CD4-positive, alpha-beta T cell (primary cell): ENCODE results near the gene PRPF31. TPM values are rescaled to one million over a fixed set of nuclear protein-coding genes. Genes with fewer than 3 reads are reported as not detected.

Source experiments
- ATAC-seq: fragments of 200-7000 bp; cut with Tn5 transposase; one replicate; pipeline ENCODE4 v1.10.0; 2022; ENCODE audit warnings: mild to moderate bottlenecking; ENCODE audit not compliant: poor library complexity
- CTCF ChIA-PET: fragments of 350-600 bp; sonication (Branson Sonifier 250); formaldehyde crosslinking; loops from one replicate; lab custom pipeline; 2021; ENCODE audit warnings: antibody characterized with exemption, inconsistent platforms; lab: Charles Lee
- POLR2A ChIA-PET: fragments of 350-600 bp; sonication (Branson Sonifier 250); formaldehyde crosslinking; loops from one replicate; lab custom pipeline; 2021; ENCODE audit warnings: antibody characterized with exemption, inconsistent platforms; lab: Charles Lee
- DNase-seq, 14 experiments: peaks; one replicate each; pipeline ENCODE4 v3.0.0-alpha.2; 2013 to 2020; ENCODE audit warnings: mixed read lengths in 2 of 14
- H3K27ac ChIP-seq, 2 donors: one replicate each; pipeline versions ENCODE4 v1.5.1 to v1.7.0; 2013; ENCODE audit warnings: low read length in 2 of 2, low read depth in 1 of 2, mild to moderate bottlenecking in 1 of 2
- H3K27me3 ChIP-seq, 2 experiments: 1 replicate in 1 of 2; 2 replicates in 1 of 2; pipeline versions ENCODE4 v1.6.1 to v1.7.0; 2013; ENCODE audit warnings: low read length in 2 of 2, control low read depth in 1 of 2, mild to moderate bottlenecking in 1 of 2, moderate library complexity in 1 of 2; ENCODE audit not compliant: insufficient read depth in 2 of 2, control insufficient read depth in 1 of 2
- H3K36me3 ChIP-seq: one replicate; pipeline ENCODE4 v1.6.1; 2013; ENCODE audit warnings: low read length, control low read depth; ENCODE audit not compliant: insufficient read depth
- H3K4me1 ChIP-seq: one replicate; pipeline ENCODE4 v1.6.1; 2013; ENCODE audit warnings: low read length, control low read depth; ENCODE audit not compliant: insufficient read depth
- H3K4me3 ChIP-seq: one replicate; pipeline ENCODE4 v1.5.1; 2013; ENCODE audit warnings: mild to moderate bottlenecking, low read length, moderate library complexity
- H3K9me3 ChIP-seq, 2 experiments: 1 replicate in 1 of 2; 2 replicates in 1 of 2; pipeline versions ENCODE4 v1.6.1 to v1.7.0; 2013; ENCODE audit warnings: low read length in 2 of 2, mild to moderate bottlenecking in 2 of 2, control low read depth in 1 of 2, moderate library complexity in 1 of 2; ENCODE audit not compliant: control insufficient read depth in 1 of 2, insufficient read depth in 1 of 2
- H3K27ac Mint-ChIP-seq: one replicate; pipeline ENCODE4 v1.8.0; 2020; ENCODE audit warnings: mixed read lengths
- H3K27me3 Mint-ChIP-seq: one replicate; pipeline ENCODE4 v1.8.0; 2021; ENCODE audit warnings: mixed read lengths
- H3K36me3 Mint-ChIP-seq: one replicate; pipeline ENCODE4 v1.8.0; 2021; ENCODE audit warnings: low read depth, mixed read lengths
- H3K4me1 Mint-ChIP-seq: one replicate; pipeline ENCODE4 v1.8.0; 2021; ENCODE audit warnings: low read depth, mixed read lengths
- H3K4me3 Mint-ChIP-seq: one replicate; pipeline ENCODE4 v1.8.0; 2020; ENCODE audit warnings: mild to moderate bottlenecking, mixed read lengths
- H3K9me3 Mint-ChIP-seq: one replicate; pipeline ENCODE4 v1.8.0; 2020; ENCODE audit warnings: mixed read lengths
- intact Hi-C, 2 experiments: fragments of 100-400 bp; cut with DNase I in 1 of 2; cut with micrococcal nuclease in 1 of 2; formaldehyde crosslinking; loops; one replicate each; pipeline versions ENCODE4 v1.15.1 to v1.9.0; 2023 to 2025; cut with DNase I, micrococcal nuclease
- total RNA-seq, 174 experiments: library from RNA in 2 of 174; stranded (reverse) in 2 of 174; gene quantifications; one replicate each; pipeline ENCODE4 v1.2.3 and lab custom pipeline; 2021 to 2026
- TF ChIP-seq, protein P1 (sequence below): fragments of 200-600 bp; IDR thresholded peaks from one replicate; pipeline ENCODE4 v1.8.0; 2022; ENCODE audit warnings: antibody characterized with exemption, mild to moderate bottlenecking

PRPF31 gene
- total RNA-seq, 2 experiments from 2014 or later, result 52.9 to 55.9 TPM

DNA sequence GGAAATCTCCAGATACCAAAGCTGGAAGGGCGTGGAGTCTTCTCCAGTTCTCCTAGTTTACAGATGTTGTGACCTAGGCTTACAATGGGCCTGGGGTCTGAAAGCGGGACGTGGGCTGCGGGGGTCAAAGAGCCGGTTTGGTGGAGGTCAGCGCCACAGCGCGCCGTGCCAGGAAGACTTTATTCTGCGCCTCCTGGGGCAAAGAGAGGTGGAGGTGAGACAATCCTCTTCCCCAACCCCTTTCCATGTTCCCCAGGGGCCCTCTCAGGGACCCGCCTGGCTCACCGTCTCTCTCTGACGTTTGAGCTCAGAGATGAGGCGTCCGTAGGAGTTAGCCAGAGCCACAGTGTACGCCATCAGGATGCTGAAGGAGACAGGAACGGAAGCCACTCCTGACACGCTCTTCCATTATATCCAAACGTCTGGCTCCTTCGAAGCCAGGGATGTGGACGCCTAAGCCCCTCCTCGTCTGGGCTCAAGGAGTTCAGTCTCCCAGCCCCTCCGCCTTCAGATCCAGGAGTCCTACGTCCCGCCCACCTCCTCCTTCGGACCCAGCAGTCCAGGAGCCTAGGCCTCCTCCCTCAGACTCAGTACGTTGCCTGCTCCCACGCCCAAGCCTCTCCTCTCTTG lies 44.7 kb downstream of the PRPF31 start:
- Histone ChIP-seq H3K36me3 (peaks cover 33% of the 10 kb centered on the region), H3K9me3 (peaks cover 0 to 3% of the 10 kb centered on the region in 2 experiments), H3K4me3 (peak overlapping the region; percentile 90), H3K27ac (peak overlapping the region; percentile 82 to 86), H3K27me3 (no peaks in the 10 kb centered on the region), H3K4me1 (peaks cover 81% of the 10 kb centered on the region)
- H3K4me3 Mint-ChIP-seq, result peak overlapping the region; percentile 98
- ChIA-PET CTCF (interaction anchor here (0.5 to 2.3 kb wide), 5 partner anchors 8 to 57 kb away, joined by 3 to 15 read pairs (median 5); partner anchors contain the start of genes CNOT3 and MBOAT7), POLR2A (interaction anchor here (0.7 to 7.7 kb wide), 8 partner anchors 16 to 288 kb away, joined by 3 to 144 read pairs (median 18); partner anchors contain the start of genes CNOT3, LENG8, MBOAT7 and PRPF31)
- DNase-seq (peak in 1 of 14 experiments; percentile 52), ATAC-seq (no peak)
- peak overlapping the region; percentile 94 for H3K27ac Mint-ChIP-seq
- H3K4me1 Mint-ChIP-seq, result peaks cover 54% of the 10 kb centered on the region
- no peaks in the 10 kb centered on the region for H3K9me3 Mint-ChIP-seq
- peaks cover 41% of the 10 kb centered on the region for H3K36me3 Mint-ChIP-seq
- TF ChIP-seq, protein P1, sequence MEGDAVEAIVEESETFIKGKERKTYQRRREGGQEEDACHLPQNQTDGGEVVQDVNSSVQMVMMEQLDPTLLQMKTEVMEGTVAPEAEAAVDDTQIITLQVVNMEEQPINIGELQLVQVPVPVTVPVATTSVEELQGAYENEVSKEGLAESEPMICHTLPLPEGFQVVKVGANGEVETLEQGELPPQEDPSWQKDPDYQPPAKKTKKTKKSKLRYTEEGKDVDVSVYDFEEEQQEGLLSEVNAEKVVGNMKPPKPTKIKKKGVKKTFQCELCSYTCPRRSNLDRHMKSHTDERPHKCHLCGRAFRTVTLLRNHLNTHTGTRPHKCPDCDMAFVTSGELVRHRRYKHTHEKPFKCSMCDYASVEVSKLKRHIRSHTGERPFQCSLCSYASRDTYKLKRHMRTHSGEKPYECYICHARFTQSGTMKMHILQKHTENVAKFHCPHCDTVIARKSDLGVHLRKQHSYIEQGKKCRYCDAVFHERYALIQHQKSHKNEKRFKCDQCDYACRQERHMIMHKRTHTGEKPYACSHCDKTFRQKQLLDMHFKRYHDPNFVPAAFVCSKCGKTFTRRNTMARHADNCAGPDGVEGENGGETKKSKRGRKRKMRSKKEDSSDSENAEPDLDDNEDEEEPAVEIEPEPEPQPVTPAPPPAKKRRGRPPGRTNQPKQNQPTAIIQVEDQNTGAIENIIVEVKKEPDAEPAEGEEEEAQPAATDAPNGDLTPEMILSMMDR, result no peak
- intact Hi-C loops, result no loop called here
- no peaks in the 10 kb centered on the region for H3K27me3 Mint-ChIP-seq

DNA sequence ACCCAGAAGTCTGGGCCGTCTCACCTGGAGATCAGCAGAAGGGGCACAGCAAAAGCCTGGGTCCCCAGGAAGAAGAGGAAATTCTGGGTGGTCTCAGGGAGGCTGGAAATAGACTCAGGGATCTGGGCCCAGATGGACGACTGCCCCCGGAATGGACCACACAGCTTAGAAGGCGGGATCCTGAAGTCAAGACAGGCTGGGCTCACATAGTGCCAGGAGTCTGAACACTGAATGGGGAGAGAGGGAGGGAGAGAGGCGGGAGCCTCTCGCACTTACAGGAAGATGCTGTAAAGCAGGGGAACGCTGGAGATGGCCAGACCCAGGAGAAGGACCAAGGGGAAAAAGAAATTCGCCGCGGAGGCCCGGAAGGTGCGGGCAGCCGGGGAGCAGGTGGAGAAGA lies 45.3 kb downstream of the PRPF31 start:
- peaks cover 0 to 5% of the 10 kb centered on the region in 2 experiments for H3K9me3 ChIP-seq
- POLR2A ChIA-PET, result interaction anchor here (2.3 to 7.7 kb wide), 4 partner anchors 23 to 45 kb away, joined by 20 to 144 read pairs (median 70); partner anchors contain the start of genes CNOT3, MBOAT7, PRPF31 and RPS9

GRCh38 chr19:54162241-54162805 lies 46.8 kb downstream of the PRPF31 start:
- Histone ChIP-seq H3K4me1 (peaks cover 66% of the 10 kb centered on the region), H3K9me3 (peaks cover 0 to 5% of the 10 kb centered on the region in 2 experiments), H3K4me3 (peak overlapping the region; percentile 49), H3K27me3 (no peaks in the 10 kb centered on the region), H3K36me3 (peaks cover 13% of the 10 kb centered on the region), H3K27ac (no peak overlapping the region)
- ATAC-seq (peak; percentile 16), DNase-seq (peak; percentile 58 to 92 (median 75))
- CTCF ChIA-PET, result no interaction called here
- peak overlapping the region; percentile 20 for H3K27ac Mint-ChIP-seq
- no peaks in the 10 kb centered on the region for H3K9me3 Mint-ChIP-seq
- no peaks in the 10 kb centered on the region for H3K27me3 Mint-ChIP-seq
- H3K36me3 Mint-ChIP-seq, result peaks cover 24% of the 10 kb centered on the region
- intact Hi-C loops, result no loop called here
- TF ChIP-seq, protein P1, result no peak
- H3K4me1 Mint-ChIP-seq, result peaks cover 49% of the 10 kb centered on the region
- POLR2A ChIA-PET, result interaction anchor here (1.0 to 1.9 kb wide), 2 partner anchors 25 to 27 kb away, joined by 3 to 6 read pairs; partner anchors contain the start of genes CNOT3 and MBOAT7
- H3K4me3 Mint-ChIP-seq, result peak overlapping the region; percentile 89

More for the DNA sequence above, 45.3 kb downstream of the PRPF31 start:
- Histone ChIP-seq H3K36me3 (peaks cover 27% of the 10 kb centered on the region), H3K27ac (peak overlapping the region in 1 of 2 donors; percentile 86), H3K4me1 (peaks cover 76% of the 10 kb centered on the region), H3K27me3 (no peaks in the 10 kb centered on the region), H3K4me3 (no peak overlapping the region)
- CTCF ChIA-PET, result interaction anchor here (0.5 kb wide), 1 partner anchor 8 kb away, joined by 3 read pairs; no protein-coding TSS in a partner anchor
- DNase-seq (peak in 1 of 14 experiments; percentile 40), ATAC-seq (no peak)
- H3K4me3 Mint-ChIP-seq, result peak overlapping the region; percentile 98
- TF ChIP-seq, protein P1, result no peak
- H3K27ac Mint-ChIP-seq, result peak overlapping the region; percentile 94
- H3K36me3 Mint-ChIP-seq, result peaks cover 39% of the 10 kb centered on the region
- H3K4me1 Mint-ChIP-seq, result peaks cover 54% of the 10 kb centered on the region
- intact Hi-C loops, result no loop called here
- no peaks in the 10 kb centered on the region for H3K9me3 Mint-ChIP-seq
- no peaks in the 10 kb centered on the region for H3K27me3 Mint-ChIP-seq
